Transverse colon (tissue), 4 donors: ENCODE measurements around the gene MPDU1.

Experiments
- POLR2A ChIP-seq: fragments of 450-650 bp; IDR thresholded peaks from one replicate; pipeline ENCODE4 v1.6.1; 2016; ENCODE audit warnings: antibody characterized with exemption, mild to moderate bottlenecking, moderate library complexity
- POLR2AphosphoS5 ChIP-seq, 3 donors: sonication (generic); formaldehyde crosslinking; IDR thresholded peaks; one replicate each; pipeline ENCODE4 v1.6.1; 2016; ENCODE audit warnings: antibody characterized with exemption in 3 of 3
- TF ChIP-seq, protein P1 (sequence below), 5 experiments: fragments of 200-600 bp in 3 of 5; fragments of 450-650 bp in 2 of 5; sonication (generic) in 3 of 5; IDR thresholded peaks; 1 replicate in 2 of 5; 2 replicates in 3 of 5; pipeline ENCODE4 v1.5.1; 2016 to 2017; ENCODE audit warnings: antibody characterized with exemption in 5 of 5, inconsistent platforms in 3 of 5, mild to moderate bottlenecking in 2 of 5, moderate library complexity in 1 of 5

DNA sequence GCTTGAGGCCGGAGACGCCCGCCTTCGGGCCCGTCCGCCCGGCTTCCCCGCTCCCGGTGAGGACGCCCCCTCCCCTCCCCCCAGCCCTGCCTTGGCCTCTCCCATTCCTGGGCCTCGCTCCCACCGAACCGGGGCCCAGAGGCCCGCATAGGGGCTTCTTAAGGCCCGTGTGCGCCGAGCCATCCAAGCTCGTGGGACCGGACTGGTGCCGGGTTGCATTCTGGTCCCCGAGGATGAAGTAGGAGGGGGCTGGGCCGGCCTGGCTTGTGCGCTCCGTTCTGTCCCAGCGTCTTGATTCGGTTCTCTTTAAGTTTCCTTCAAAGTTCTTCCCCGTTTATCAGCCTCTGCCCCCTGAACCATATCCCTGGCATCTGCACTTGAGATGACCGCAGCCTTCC, 21.4 kb upstream of the MPDU1 start:
- TF ChIP-seq POLR2A (no peak), POLR2AphosphoS5 (IDR thresholded peaks at IDR 0.05) (no peak)
- TF ChIP-seq, protein P1, sequence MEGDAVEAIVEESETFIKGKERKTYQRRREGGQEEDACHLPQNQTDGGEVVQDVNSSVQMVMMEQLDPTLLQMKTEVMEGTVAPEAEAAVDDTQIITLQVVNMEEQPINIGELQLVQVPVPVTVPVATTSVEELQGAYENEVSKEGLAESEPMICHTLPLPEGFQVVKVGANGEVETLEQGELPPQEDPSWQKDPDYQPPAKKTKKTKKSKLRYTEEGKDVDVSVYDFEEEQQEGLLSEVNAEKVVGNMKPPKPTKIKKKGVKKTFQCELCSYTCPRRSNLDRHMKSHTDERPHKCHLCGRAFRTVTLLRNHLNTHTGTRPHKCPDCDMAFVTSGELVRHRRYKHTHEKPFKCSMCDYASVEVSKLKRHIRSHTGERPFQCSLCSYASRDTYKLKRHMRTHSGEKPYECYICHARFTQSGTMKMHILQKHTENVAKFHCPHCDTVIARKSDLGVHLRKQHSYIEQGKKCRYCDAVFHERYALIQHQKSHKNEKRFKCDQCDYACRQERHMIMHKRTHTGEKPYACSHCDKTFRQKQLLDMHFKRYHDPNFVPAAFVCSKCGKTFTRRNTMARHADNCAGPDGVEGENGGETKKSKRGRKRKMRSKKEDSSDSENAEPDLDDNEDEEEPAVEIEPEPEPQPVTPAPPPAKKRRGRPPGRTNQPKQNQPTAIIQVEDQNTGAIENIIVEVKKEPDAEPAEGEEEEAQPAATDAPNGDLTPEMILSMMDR (IDR thresholded peaks at IDR 0.05): no peak
